ENCODE measurements around the gene ITGB6.
A peak's percentile ranks its signal among the peaks of the same experiment; 100 is the strongest.
"Not testable (repeated sequence)": the region's sequence is repeated elsewhere in the genome, so short reads cannot be mapped to it uniquely, and the experiment has no call there.

The ITGB6 gene

GRCh38 chr2:160126756-160127155, 73.3 kb downstream of the ITGB6 start:
- DNase-seq = no peak

GRCh38 chr2:160126315-160126714, 73.8 kb downstream of the ITGB6 start:
- DNase-seq = no peak

- no peak for DNase-seq
These were observed 74.2 kb downstream of the ITGB6 start for GRCh38 chr2:160125828-160126227.

- no peak for DNase-seq
These were observed 74.7 kb downstream of the ITGB6 start for GRCh38 chr2:160125366-160125765.

- DNase-seq = no peak
These were observed 75.5 kb downstream of the ITGB6 start for GRCh38 chr2:160124571-160124970.

GRCh38 chr2:160114721-160115120, 85.4 kb downstream of the ITGB6 start:
- not testable (repeated sequence) for DNase-seq

GRCh38 chr2:160114020-160114419, 86.1 kb downstream of the ITGB6 start:
- no peak for DNase-seq

- no peak for DNase-seq
These were observed 87.9 kb downstream of the ITGB6 start for GRCh38 chr2:160111951-160112798.

GRCh38 chr2:160110674-160111239, 89.3 kb downstream of the ITGB6 start:
- no peak for DNase-seq

- DNase-seq = peak; percentile 4
These were observed 90.0 kb downstream of the ITGB6 start for GRCh38 chr2:160109939-160110673.

GRCh38 chr2:160109243-160109642, 90.8 kb downstream of the ITGB6 start:
- no peak for DNase-seq

- DNase-seq = no peak
These were observed 91.4 kb downstream of the ITGB6 start for GRCh38 chr2:160108646-160109045.

- DNase-seq = no peak
These were observed 94.7 kb downstream of the ITGB6 start for GRCh38 chr2:160105366-160105765.

GRCh38 chr2:160104115-160104514, 96.0 kb downstream of the ITGB6 start:
- DNase-seq = no peak

- DNase-seq = no peak
These were observed 102.7 kb downstream of the ITGB6 start for GRCh38 chr2:160097326-160097725.

GRCh38 chr2:160096409-160096808, 103.7 kb downstream of the ITGB6 start:
- no peak for DNase-seq

GRCh38 chr2:160092445-160092844, 107.6 kb downstream of the ITGB6 start:
- no peak for DNase-seq

- no peak for DNase-seq
These were observed 108.7 kb downstream of the ITGB6 start for GRCh38 chr2:160091381-160091780.

- no peak for DNase-seq
These were observed 112.0 kb downstream of the ITGB6 start for GRCh38 chr2:160087854-160088745.

- DNase-seq = no peak
These were observed 114.4 kb downstream of the ITGB6 start for GRCh38 chr2:160085662-160086061.

- DNase-seq = no peak
These were observed 121.9 kb downstream of the ITGB6 start for GRCh38 chr2:160077912-160078810.

GRCh38 chr2:160076914-160077313, 123.2 kb downstream of the ITGB6 start:
- DNase-seq = no peak
